HEK293 (cell line): ENCODE data around the gene SNAP47.

Experiments
- CTCF ChIA-PET: fragments of 350-600 bp; formaldehyde crosslinking; extraction: SDS; loops from one replicate; lab custom pipeline; 2021; ENCODE audit warnings: antibody characterized with exemption; lab: Yijun Ruan, JAX
- POLR2A ChIA-PET: fragments of 300-600 bp; formaldehyde crosslinking; extraction: SDS; loops from one replicate; lab custom pipeline; 2020; ENCODE audit warnings: antibody characterized with exemption, inconsistent platforms; lab: Yijun Ruan, JAX
- H3K27ac ChIP-seq: fragments of 200-500 bp; sonication (Bioruptor generic); 2 replicates; pipeline ENCODE4 v1.5.1; 2014; ENCODE audit warnings: low read depth, low read length, control low read depth, inconsistent platforms; ENCODE audit errors: extremely low read depth
- H3K36me3 ChIP-seq, 2 experiments: fragments of 200-500 bp in 1 of 2; sonication (Bioruptor generic) in 1 of 2; 1 replicate in 1 of 2; 2 replicates in 1 of 2; pipeline ENCODE4 v1.5.1; 2014 to 2017; ENCODE audit warnings: inconsistent platforms in 2 of 2, low read length in 2 of 2; ENCODE audit not compliant: control insufficient read depth in 2 of 2, insufficient read depth in 1 of 2
- H3K4me1 ChIP-seq: fragments of 200-500 bp; sonication (Bioruptor generic); 2 replicates; pipeline ENCODE4 v1.5.1; 2014; ENCODE audit warnings: mild to moderate bottlenecking, low read length, inconsistent platforms; ENCODE audit not compliant: control insufficient read depth, insufficient read depth
- H3K4me3 ChIP-seq: 2 replicates; pipeline ENCODE4 v1.5.1; 2011; ENCODE audit warnings: low read depth, mild to moderate bottlenecking, control low read depth, low read length, moderate library complexity
- H3K9me3 ChIP-seq: fragments of 200-500 bp; sonication (Bioruptor generic); 2 replicates; pipeline ENCODE4 v1.5.1; 2014; ENCODE audit warnings: low read depth, low read length, inconsistent platforms; ENCODE audit not compliant: control insufficient read depth, insufficient read depth
- INSM2 ChIP-seq: fragments of 450-650 bp; formaldehyde crosslinking; IDR thresholded peaks from 2 replicates; pipeline ENCODE4 v1.5.1; 2016; ENCODE audit warnings: missing biosample characterization, missing genetic modification characterization
- TSHZ1 ChIP-seq: fragments of 450-650 bp; formaldehyde crosslinking; IDR thresholded peaks from 2 replicates; pipeline ENCODE4 v1.5.1; 2016; ENCODE audit warnings: missing biosample characterization, missing genetic modification characterization, borderline replicate concordance
- ZFP3 ChIP-seq: fragments of 450-650 bp; formaldehyde crosslinking; IDR thresholded peaks from 2 replicates; pipeline ENCODE4 v1.5.1; 2016; ENCODE audit warnings: low read depth, missing biosample characterization, missing genetic modification characterization
- ZNF133 ChIP-seq: fragments of 450-650 bp; formaldehyde crosslinking; IDR thresholded peaks from 2 replicates; pipeline ENCODE4 v1.5.1; 2016; ENCODE audit warnings: missing biosample characterization, missing genetic modification characterization
- ZNF148 ChIP-seq: fragments of 450-650 bp; formaldehyde crosslinking; IDR thresholded peaks from 2 replicates; pipeline ENCODE4 v1.5.0; 2017; ENCODE audit warnings: missing biosample characterization, missing genetic modification characterization, borderline replicate concordance
- ZNF24 ChIP-seq: fragments of 450-650 bp; formaldehyde crosslinking; IDR thresholded peaks from 2 replicates; pipeline ENCODE4 v1.5.1; 2016; ENCODE audit warnings: missing biosample characterization, missing genetic modification characterization
- ZNF324 ChIP-seq: fragments of 450-650 bp; formaldehyde crosslinking; IDR thresholded peaks from 2 replicates; pipeline ENCODE4 v1.5.1; 2016; ENCODE audit warnings: missing biosample characterization, missing genetic modification characterization
- ZNF341 ChIP-seq: fragments of 450-650 bp; formaldehyde crosslinking; IDR thresholded peaks from 2 replicates; pipeline ENCODE4; 2016; ENCODE audit warnings: low read depth, missing biosample characterization, missing genetic modification characterization
- ZNF354C ChIP-seq: fragments of 450-650 bp; formaldehyde crosslinking; IDR thresholded peaks from 2 replicates; pipeline ENCODE4 v1.5.1; 2016; ENCODE audit warnings: missing biosample characterization, missing genetic modification characterization, low read depth, borderline replicate concordance
- ZNF366 ChIP-seq: fragments of 450-650 bp; formaldehyde crosslinking; conservative IDR thresholded peaks from 2 replicates; pipeline ENCODE4 v1.5.1; 2016; ENCODE audit warnings: missing biosample characterization, missing genetic modification characterization
- ZNF514 ChIP-seq: fragments of 450-650 bp; formaldehyde crosslinking; IDR thresholded peaks from 2 replicates; pipeline ENCODE4 v1.5.1; 2016; ENCODE audit warnings: missing biosample characterization, missing genetic modification characterization
- ZNF544 ChIP-seq: fragments of 450-650 bp; formaldehyde crosslinking; IDR thresholded peaks from 2 replicates; pipeline ENCODE4 v1.5.0; 2017; ENCODE audit warnings: missing biosample characterization, missing genetic modification characterization
- ZNF561 ChIP-seq: fragments of 450-650 bp; IDR thresholded peaks from 2 replicates; pipeline ENCODE4 v1.5.1; 2018; ENCODE audit warnings: missing biosample characterization, missing genetic modification characterization, borderline replicate concordance
- ZNF660 ChIP-seq: fragments of 450-650 bp; IDR thresholded peaks from 2 replicates; pipeline ENCODE4 v1.5.1; 2018; ENCODE audit warnings: missing biosample characterization, mild to moderate bottlenecking, missing genetic modification characterization
- ZNF701 ChIP-seq: fragments of 450-650 bp; formaldehyde crosslinking; IDR thresholded peaks from 2 replicates; pipeline ENCODE4 v1.5.1; 2016; ENCODE audit warnings: missing biosample characterization, missing genetic modification characterization
- ZSCAN18 ChIP-seq: fragments of 450-650 bp; formaldehyde crosslinking; IDR thresholded peaks from 2 replicates; pipeline ENCODE4 v1.5.1; 2016; ENCODE audit warnings: missing biosample characterization, missing genetic modification characterization

SNAP47 gene

GRCh38 chr1:227797625-227798024, 62.4 kb downstream of the SNAP47 start (continued):
- TF ChIP-seq TSHZ1 = no peak

- no peaks in the 10 kb centered on the region for H3K9me3 ChIP-seq
- no peak overlapping the region for H3K4me3 ChIP-seq
- H3K27ac ChIP-seq = no peak overlapping the region
- no peak for TF ChIP-seq ZNF544 (tag by site-specific recombination)
- TF ChIP-seq ZNF660 (tag by site-specific recombination) = no peak
- TF ChIP-seq ZNF133 (tag by site-specific recombination) = no peak
- no peak for TF ChIP-seq ZNF324 (tag by site-specific recombination)
- TF ChIP-seq ZNF341 = no peak
- no peak for TF ChIP-seq ZNF354C (tag by site-specific recombination)
- ChIA-PET CTCF (interaction anchor here (0.9 kb wide), 1 partner anchor 36 kb away, joined by 3 read pairs; no protein-coding TSS in a partner anchor), POLR2A (no interaction called here)
- H3K36me3 ChIP-seq = no peaks in the 10 kb centered on the region
- no peaks in the 10 kb centered on the region for H3K4me1 ChIP-seq
Measured at GRCh38 chr1:227798078-227798802, 63.0 kb downstream of the SNAP47 start.

- TF ChIP-seq ZNF366 = peak; percentile 85
- no peak for TF ChIP-seq ZFP3 (tag by site-specific recombination)
- H3K9me3 ChIP-seq = no peaks in the 10 kb centered on the region
- no peak overlapping the region for H3K4me3 ChIP-seq
- no peaks in the 10 kb centered on the region for H3K36me3 ChIP-seq
- POLR2A ChIA-PET = no interaction called here
- CTCF ChIA-PET = no interaction called here
- H3K4me1 ChIP-seq = no peaks in the 10 kb centered on the region
- no peak overlapping the region for H3K27ac ChIP-seq
Measured at GRCh38 chr1:227799756-227800155, 64.5 kb downstream of the SNAP47 start.

- ChIA-PET CTCF (interaction anchor here (0.6 kb wide), 1 partner anchor 9 kb away, joined by 3 read pairs; no protein-coding TSS in a partner anchor), POLR2A (no interaction called here)
- H3K36me3 ChIP-seq = no peaks in the 10 kb centered on the region
- no peaks in the 10 kb centered on the region for H3K4me1 ChIP-seq
- H3K4me3 ChIP-seq = no peak overlapping the region
- no peaks in the 10 kb centered on the region for H3K9me3 ChIP-seq
- TF ChIP-seq ZNF514 (tag by site-specific recombination) = no peak
- TF ChIP-seq ZSCAN18 (tag by site-specific recombination) = no peak
- TF ChIP-seq ZNF24 (tag by site-specific recombination) = no peak
- TF ChIP-seq ZNF701 (tag by site-specific recombination) = no peak
- TF ChIP-seq ZNF561 (tag by site-specific recombination) = no peak
- TF ChIP-seq ZNF148 = no peak
- no peak for TF ChIP-seq INSM2
- H3K27ac ChIP-seq = no peak overlapping the region
Measured at GRCh38 chr1:227803933-227804332, 68.7 kb downstream of the SNAP47 start.
